ENCODE data around the gene KHK.

DNA sequence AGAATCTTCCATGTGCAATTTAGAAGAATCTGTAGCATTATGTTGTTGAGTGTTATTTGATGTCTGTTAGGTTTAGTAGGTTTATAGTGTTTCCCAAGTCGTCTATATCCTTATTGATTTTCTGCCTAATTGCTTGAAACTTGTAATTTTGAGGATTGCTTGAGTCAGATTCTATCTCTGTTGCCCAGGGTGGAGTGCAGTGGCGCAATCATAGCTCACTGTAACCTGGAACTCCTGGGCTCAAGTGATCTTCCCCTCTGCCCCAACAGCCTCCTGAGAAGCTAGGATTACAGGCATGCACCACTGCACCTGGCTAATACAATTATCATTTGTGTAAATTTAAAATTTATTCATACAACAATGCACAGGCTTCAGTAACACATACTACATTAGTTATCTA is 59.1 kb downstream of the KHK start:
- TF ChIP-seq CEBPB (IDR thresholded peaks at IDR 0.05) = no peak
- no peak for TF ChIP-seq EP300 (IDR thresholded peaks at IDR 0.05; ENCODE audit: borderline replicate concordance)
- TF ChIP-seq, protein P1, sequence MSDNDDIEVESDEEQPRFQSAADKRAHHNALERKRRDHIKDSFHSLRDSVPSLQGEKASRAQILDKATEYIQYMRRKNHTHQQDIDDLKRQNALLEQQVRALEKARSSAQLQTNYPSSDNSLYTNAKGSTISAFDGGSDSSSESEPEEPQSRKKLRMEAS (IDR thresholded peaks at IDR 0.05) = no peak
- TF ChIP-seq YY1 (IDR thresholded peaks at IDR 0.05; ENCODE audit: low read depth) = no peak
- TF ChIP-seq TCF12 (IDR thresholded peaks at IDR 0.05; ENCODE audit: low read depth) = no peak
- TF ChIP-seq TEAD4 (IDR thresholded peaks at IDR 0.05) = no peak
- no peak for TF ChIP-seq FOXM1 (IDR thresholded peaks at IDR 0.05; ENCODE audit: borderline replicate concordance, low read depth)
- no peak for TF ChIP-seq NFIC (IDR thresholded peaks at IDR 0.05)
- TF ChIP-seq TAF1 (IDR thresholded peaks at IDR 0.05; ENCODE audit: low read depth) = no peak
- no peak for TF ChIP-seq RAD21 (IDR thresholded peaks at IDR 0.05; ENCODE audit: low read depth)
- TF ChIP-seq CREB1 (IDR thresholded peaks at IDR 0.05; ENCODE audit: low read depth) = no peak
